K562 (cell line): Measurements from ENCODE around the gene NFIL3. TPM values are rescaled to one million over a fixed set of nuclear protein-coding genes. Genes with fewer than 3 reads are reported as not detected.
A peak's percentile ranks its signal among the peaks of the same experiment; 100 is the strongest.

ENCODE experiments used
- ATF2 ChIP-seq: sonication (generic); formaldehyde crosslinking; IDR thresholded peaks from 2 replicates; pipeline ENCODE4 v1.8.1; 2022; ENCODE audit warnings: missing genetic modification reagents
- CEBPB ChIP-seq: fragments of 450-650 bp; IDR thresholded peaks from 2 replicates; pipeline ENCODE4 v1.6.1; 2016; ENCODE audit warnings: missing genetic modification characterization, missing compliant biosample characterization
- DACH1 ChIP-seq: fragments of 450-650 bp; IDR thresholded peaks from 2 replicates; pipeline ENCODE4 v1.6.1; 2018; ENCODE audit not compliant: partially characterized antibody
- E2F6 ChIP-seq, 2 experiments: IDR thresholded peaks; 2 replicates each; pipeline ENCODE4 v1.6.1; 2011; ENCODE audit warnings: borderline replicate concordance in 1 of 2, control low read depth in 1 of 2, low read depth in 1 of 2, low read length in 1 of 2, mild to moderate bottlenecking in 1 of 2, mixed read lengths in 1 of 2, moderate library complexity in 1 of 2; ENCODE audit not compliant: insufficient read depth in 1 of 2, insufficient read length in 1 of 2, poor library complexity in 1 of 2, severe bottlenecking in 1 of 2; ENCODE audit errors: extremely low read depth in 1 of 2
- E4F1 ChIP-seq: fragments of 250-450 bp; sonication (Bioruptor Pico); IDR thresholded peaks from 2 replicates; pipeline ENCODE4 v1.5.0; 2021; ENCODE audit warnings: mild to moderate bottlenecking, borderline replicate concordance
- EGR1 ChIP-seq: fragments of 450-650 bp; conservative IDR thresholded peaks from 2 replicates; pipeline ENCODE4 v1.6.1; 2017; ENCODE audit warnings: mild to moderate bottlenecking
- ELF1 ChIP-seq: fragments of 200-800 bp; sonication (Bioruptor generic); IDR thresholded peaks from 2 replicates; pipeline ENCODE4 v1.6.1; 2016; ENCODE audit warnings: missing genetic modification characterization, missing compliant biosample characterization
- ELF2 ChIP-seq: fragments of 250-450 bp; sonication (Bioruptor Pico); IDR thresholded peaks from 2 replicates; pipeline ENCODE4 v1.5.0; 2021; ENCODE audit warnings: mild to moderate bottlenecking
- GTF2A2 ChIP-seq: IDR thresholded peaks from 2 replicates; pipeline ENCODE4 v1.6.1; 2016; ENCODE audit warnings: mild to moderate bottlenecking, missing genetic modification characterization, missing compliant biosample characterization
- HNRNPL ChIP-seq: fragments of 200-400 bp; formaldehyde crosslinking; IDR thresholded peaks from 2 replicates; pipeline ENCODE4 v1.6.1; 2017; ENCODE audit warnings: low read depth, mild to moderate bottlenecking, low read length
- KAT2B ChIP-seq: IDR thresholded peaks from one replicate; pipeline ENCODE4 v1.6.1; 2012; ENCODE audit warnings: low read depth, mild to moderate bottlenecking, control low read depth, inconsistent platforms, low read length, moderate library complexity
- MTA3 ChIP-seq: fragments of 450-650 bp; formaldehyde crosslinking; IDR thresholded peaks from 2 replicates; pipeline ENCODE4 v1.6.1; 2017; ENCODE audit warnings: mild to moderate bottlenecking, borderline replicate concordance
- NONO ChIP-seq, 2 experiments: fragments of 200-400 bp in 1 of 2; fragments of 450-650 bp in 1 of 2; formaldehyde crosslinking in 1 of 2; IDR thresholded peaks; 2 replicates each; pipeline ENCODE4 v1.6.1; 2017; ENCODE audit warnings: low read depth in 2 of 2, mild to moderate bottlenecking in 2 of 2, moderate library complexity in 2 of 2, low read length in 1 of 2
- PHB ChIP-seq: fragments of 250-450 bp; sonication (Bioruptor Pico); IDR thresholded peaks from 2 replicates; pipeline ENCODE4 v1.5.0; 2021
- POU5F1 ChIP-seq: fragments of 150-350 bp; IDR thresholded peaks from 2 replicates; pipeline ENCODE4 v1.6.1; 2014; ENCODE audit warnings: borderline replicate concordance, low read length, low read depth, mild to moderate bottlenecking; ENCODE audit not compliant: partially characterized antibody
- RBM25 ChIP-seq: fragments of 200-400 bp; formaldehyde crosslinking; IDR thresholded peaks from 2 replicates; pipeline ENCODE4 v1.6.1; 2018; ENCODE audit warnings: low read length, low read depth, moderate library complexity; ENCODE audit not compliant: severe bottlenecking
- SIRT6 ChIP-seq: IDR thresholded peaks from one replicate; pipeline ENCODE4 v1.6.1; 2012; ENCODE audit warnings: low read depth, mild to moderate bottlenecking, control low read depth, inconsistent platforms, low read length, moderate library complexity
- ZFP36 ChIP-seq: fragments of 150-350 bp; IDR thresholded peaks from 2 replicates; pipeline ENCODE4 v1.6.1; 2018; ENCODE audit warnings: low read length, low read depth; ENCODE audit not compliant: partially characterized antibody
- ZNF133 ChIP-seq: fragments of 250-450 bp; sonication (Bioruptor Pico); IDR thresholded peaks from 2 replicates; pipeline ENCODE4 v1.4.0; 2020; ENCODE audit warnings: mild to moderate bottlenecking
- ZNF197 ChIP-seq: fragments of 200-800 bp; sonication (Bioruptor generic); IDR thresholded peaks from 2 replicates; pipeline ENCODE4 v1.6.1; 2016; ENCODE audit warnings: low read depth, missing genetic modification characterization, missing compliant biosample characterization
- ZNF449 ChIP-seq: fragments of 250-450 bp; sonication (Bioruptor Pico); IDR thresholded peaks from 2 replicates; pipeline ENCODE4 v1.8.0; 2022; ENCODE audit warnings: moderate library complexity, mild to moderate bottlenecking, inconsistent platforms
- ZNF77 ChIP-seq: fragments of 250-450 bp; sonication (Bioruptor Pico); IDR thresholded peaks from 2 replicates; pipeline ENCODE4 v1.5.0; 2020
- polyA plus RNA-seq, 8 experiments: library from polyadenylated mRNA; depleted of rRNA in 4 of 8; stranded (reverse) in 5 of 8; unstranded in 3 of 8; fragments of >200 nt; fragmentation: Nextera tagmentation in 2 of 8; fragmentation: Illumina TruSeq in 1 of 8; extraction: Ambion mirVana in 2 of 8; extraction: Trizol in 1 of 8; gene quantifications; 2 replicates each; pipeline versions ENCODE4 v1.2.1 to v1.2.3, GENCODE V29; 2011 to 2014; ENCODE audit warnings: inconsistent platforms in 1 of 8, missing spikeins in 1 of 8
- total RNA-seq, 7 experiments: library from RNA; depleted of rRNA in 6 of 7; stranded (reverse); fragments of >200 nt in 6 of 7; fragmentation: Illumina TruSeq in 2 of 7; extraction: Trizol in 2 of 7; gene quantifications; 2 replicates each; pipeline versions ENCODE4 v1.2.1 to v1.2.3, GENCODE V29; 2011 to 2021; ENCODE audit warnings: low replicate concordance in 1 of 7

The NFIL3 gene
- total and polyA plus RNA-seq, 9 of the 15 experiments (the other 6 are each of a cell fraction or from before 2014, with no cell fraction given), result 3.2 to 16.1 (median 9.3) TPM

GRCh38 chr9:91423785-91424402 is at the start of gene NFIL3 (continued):
- TF ChIP-seq E4F1 (CRISPR knock-in tag) (no peak), ZNF77 (CRISPR knock-in tag) (no peak), ELF2 (CRISPR knock-in tag) (no peak), ZNF197 (no peak), RBM25 (peak; percentile 73), ATF2 (no peak), ELF1 (no peak), ZNF449 (no peak), ZNF133 (CRISPR knock-in tag) (no peak), DACH1 (no peak), HNRNPL (0 out of 2 replicates have a peak, but pooled peaks have one; percentile 11), CEBPB (tag) (no peak), E2F6 (IDR thresholded peaks at IDR 0.05; ENCODE audit: borderline replicate concordance in 1 of 2, extremely low read depth in 1 of 2, insufficient read depth in 1 of 2, insufficient read length in 1 of 2, low read depth in 1 of 2, low read length in 1 of 2, poor library complexity in 1 of 2, severe bottlenecking in 1 of 2) (peak in 1 of 2 experiments; percentile 52), POU5F1 (no peak), ZFP36 (no peak), GTF2A2 (tag) (no peak), EGR1 (no peak), SIRT6 (no peak), KAT2B (no peak), MTA3 (no peak), PHB (CRISPR knock-in tag) (no peak), NONO (IDR thresholded peaks at IDR 0.05; ENCODE audit: low read depth in 2 of 2, low read length in 1 of 2) (peak in 1 of 2 experiments; percentile 76; a peak in 2 of 4 replicates)
